PC-3 (cell line): ENCODE measurements around the gene GPRC5B. TPM values are rescaled to one million over a fixed set of nuclear protein-coding genes. Genes with fewer than 3 reads are reported as not detected.

Experiments
- ATAC-seq: fragments of 200-7000 bp; cut with Tn5 transposase; 2 replicates; pipeline ENCODE4 v1.9.1; 2020; ENCODE audit warnings: mild to moderate bottlenecking, moderate library complexity
- BruUV-seq: library from RNA; stranded (reverse); fragments of 400-500 nt; replicated peaks from 2 replicates; lab custom pipeline; 2021; lab: Mats Ljungman, UMichigan
- CTCF ChIA-PET: fragments of 300-600 bp; sonication (Branson Sonifier 250); formaldehyde crosslinking; loops from one replicate; lab custom pipeline; 2022; ENCODE audit warnings: antibody characterized with exemption; lab: Charles Lee
- POLR2A ChIA-PET: fragments of 300-600 bp; sonication (Branson Sonifier 250); formaldehyde crosslinking; loops from one replicate; lab custom pipeline; 2022; ENCODE audit warnings: antibody characterized with exemption; ENCODE audit not compliant: unreplicated experiment; lab: Charles Lee
- DNase-seq: peaks from one replicate; pipeline ENCODE4 v3.0.0-alpha.2; 2015
- H2AFZ ChIP-seq: fragments of 300-600 bp; sonication (generic); 2 replicates; pipeline ENCODE4 v1.6.0; 2016; ENCODE audit warnings: antibody characterized with exemption, low read length
- H3F3A ChIP-seq: fragments of 300-600 bp; sonication (generic); one replicate; pipeline ENCODE4 v1.6.0; 2017; ENCODE audit warnings: antibody characterized with exemption, low read length, control low read depth, mild to moderate bottlenecking; ENCODE audit not compliant: unreplicated experiment
- H3K27ac ChIP-seq: fragments of 300-600 bp; sonication (generic); 2 replicates; pipeline ENCODE4 v1.5.1; 2016; ENCODE audit warnings: mild to moderate bottlenecking, low read length
- H3K27me3 ChIP-seq: fragments of 300-600 bp; sonication (generic); 2 replicates; pipeline ENCODE4 v1.6.1; 2016; ENCODE audit warnings: low read length, mixed read lengths
- H3K36me3 ChIP-seq: fragments of 300-600 bp; sonication (generic); 2 replicates; pipeline ENCODE4 v1.6.1; 2016; ENCODE audit warnings: low read depth, mixed run types, low read length, mixed read lengths
- H3K4me1 ChIP-seq: fragments of 300-600 bp; sonication (generic); 2 replicates; pipeline ENCODE4 v1.5.1; 2016; ENCODE audit warnings: low read length; ENCODE audit not compliant: insufficient read depth
- H3K4me2 ChIP-seq: fragments of 300-600 bp; sonication (generic); 2 replicates; pipeline ENCODE4 v1.6.0; 2016; ENCODE audit warnings: low read length
- H3K4me3 ChIP-seq: fragments of 300-600 bp; sonication (generic); 2 replicates; pipeline ENCODE4 v1.5.1; 2016; ENCODE audit warnings: mild to moderate bottlenecking, low read length, mixed read lengths
- H3K79me2 ChIP-seq: fragments of 300-600 bp; sonication (generic); 2 replicates; pipeline ENCODE4 v1.6.1; 2017; ENCODE audit warnings: low read length, mixed read lengths
- H3K9ac ChIP-seq: fragments of 300-600 bp; sonication (generic); 2 replicates; pipeline ENCODE4 v1.6.0; 2016; ENCODE audit warnings: mild to moderate bottlenecking, low read length
- H3K9me2 ChIP-seq: fragments of 300-600 bp; sonication (generic); replicated peaks from 2 replicates; pipeline ENCODE4 v1.6.1; 2016; ENCODE audit warnings: mixed run types, low read length, mixed read lengths
- H3K9me3 ChIP-seq: fragments of 300-600 bp; sonication (generic); 2 replicates; pipeline ENCODE4 v1.6.1; 2016; ENCODE audit warnings: low read length, mixed read lengths
- H4K20me1 ChIP-seq: fragments of 300-600 bp; sonication (generic); 2 replicates; pipeline ENCODE4 v1.6.1; 2016; ENCODE audit warnings: low read length, mixed read lengths
- CTCF ChIP-seq: fragments of 300-600 bp; sonication (generic); conservative IDR thresholded peaks from 2 replicates; pipeline ENCODE4 v1.5.1; 2017; ENCODE audit warnings: antibody characterized with exemption, low read depth, mild to moderate bottlenecking, low read length
- EZH2 ChIP-seq: fragments of 300-600 bp; sonication (generic); IDR thresholded peaks from one replicate; pipeline ENCODE4 v1.6.1; 2017; ENCODE audit warnings: antibody characterized with exemption, mild to moderate bottlenecking, low read length; ENCODE audit not compliant: unreplicated experiment
- EZH2phosphoT487 ChIP-seq: fragments of 300-600 bp; sonication (generic); IDR thresholded peaks from 2 replicates; pipeline ENCODE4 v1.6.1; 2018; ENCODE audit warnings: mild to moderate bottlenecking, antibody characterized with exemption, low read length, borderline replicate concordance
- intact Hi-C: fragments of 100-400 bp; cut with micrococcal nuclease; formaldehyde crosslinking; loops from 2 replicates; pipeline ENCODE4 v1.9.0; 2023
- total RNA-seq: library from RNA; depleted of rRNA; stranded (reverse); fragments of >200 nt; gene quantifications from 2 replicates; pipeline ENCODE4 v1.2.3, GENCODE V29; 2014

Gene GPRC5B
- total RNA-seq, 1 experiment from 2014 or later: 5.5 TPM

- Histone ChIP-seq H3K4me1 (peaks cover 4% of the 10 kb centered on the region), H3K4me2 (no peak overlapping the region), H2AFZ (no peak overlapping the region), H3K36me3 (no peaks in the 10 kb centered on the region), H3K79me2 (no peaks in the 10 kb centered on the region), H4K20me1 (no peaks in the 10 kb centered on the region), H3K9me2 (no peaks in the 10 kb centered on the region), H3K27ac (no peak overlapping the region), H3K27me3 (no peaks in the 10 kb centered on the region), H3K9me3 (no peaks in the 10 kb centered on the region), H3K4me3 (no peak overlapping the region), H3K9ac (no peak overlapping the region), H3F3A (no peaks in the 10 kb centered on the region)
- intact Hi-C loops: no loop called here
- TF ChIP-seq EZH2phosphoT487 (no peak), EZH2 (no peak), CTCF (no peak)
- BruUV-seq: no TSS peak
- ATAC-seq (no peak), DNase-seq (no peak)
- ChIA-PET CTCF (no interaction called here), POLR2A (no interaction called here)
Observed at GRCh38 chr16:19817122-19817521, 67.5 kb downstream of the GPRC5B start.

- Histone ChIP-seq H3F3A (no peaks in the 10 kb centered on the region), H3K9ac (no peak overlapping the region), H3K4me1 (peaks cover 21% of the 10 kb centered on the region), H3K27ac (no peak overlapping the region), H3K27me3 (no peaks in the 10 kb centered on the region), H3K4me3 (no peak overlapping the region), H3K9me2 (no peaks in the 10 kb centered on the region), H3K4me2 (no peak overlapping the region), H3K36me3 (no peaks in the 10 kb centered on the region), H3K9me3 (no peaks in the 10 kb centered on the region), H4K20me1 (no peaks in the 10 kb centered on the region), H2AFZ (no peak overlapping the region), H3K79me2 (no peaks in the 10 kb centered on the region)
- no peak for DNase-seq
- TF ChIP-seq EZH2phosphoT487 (no peak), EZH2 (no peak), CTCF (no peak)
- no peak for ATAC-seq
- ChIA-PET CTCF (no interaction called here), POLR2A (interaction anchor here (0.6 kb wide), 1 partner anchor 217 kb away, joined by 3 read pairs; no protein-coding TSS in a partner anchor)
- BruUV-seq: no TSS peak
- intact Hi-C loops: no loop called here
Observed at GRCh38 chr16:19815418-19815817, 69.2 kb downstream of the GPRC5B start.

- ChIA-PET POLR2A (no interaction called here), CTCF (no interaction called here)
- H3K9ac ChIP-seq: no peak overlapping the region
- H3K4me2 ChIP-seq: no peak overlapping the region
- H3K27me3 ChIP-seq: no peaks in the 10 kb centered on the region
- no peak overlapping the region for H2AFZ ChIP-seq
- DNase-seq (no peak), ATAC-seq (no peak)
- H4K20me1 ChIP-seq: no peaks in the 10 kb centered on the region
- no peak overlapping the region for H3K4me3 ChIP-seq
- H3K79me2 ChIP-seq: no peaks in the 10 kb centered on the region
- H3K9me3 ChIP-seq: no peaks in the 10 kb centered on the region
- no TSS peak for BruUV-seq
- H3K36me3 ChIP-seq: no peaks in the 10 kb centered on the region
- H3F3A ChIP-seq: no peaks in the 10 kb centered on the region
- no peak overlapping the region for H3K27ac ChIP-seq
- TF ChIP-seq EZH2phosphoT487: no peak
- TF ChIP-seq EZH2: no peak
- TF ChIP-seq CTCF: no peak
- no peaks in the 10 kb centered on the region for H3K9me2 ChIP-seq
- intact Hi-C loops: no loop called here
- H3K4me1 ChIP-seq: peaks cover 28% of the 10 kb centered on the region
Observed at GRCh38 chr16:19812986-19813385, 71.7 kb downstream of the GPRC5B start.
